Hematopoietic multipotent progenitor cell treated with erythropoietin and hydrocortisone succinate and interleukin-3 and kit ligand, for 8 days (in vitro differentiated cells): Measurements from ENCODE around the gene FAM89B.
"Not testable (repeated sequence)": the region's sequence is repeated elsewhere in the genome, so short reads cannot be mapped to it uniquely, and the experiment has no call there.

ENCODE experiments used
- DNase-seq: peaks from one replicate; pipeline ENCODE4 v3.0.0-alpha.2; 2015

The FAM89B gene

DNA sequence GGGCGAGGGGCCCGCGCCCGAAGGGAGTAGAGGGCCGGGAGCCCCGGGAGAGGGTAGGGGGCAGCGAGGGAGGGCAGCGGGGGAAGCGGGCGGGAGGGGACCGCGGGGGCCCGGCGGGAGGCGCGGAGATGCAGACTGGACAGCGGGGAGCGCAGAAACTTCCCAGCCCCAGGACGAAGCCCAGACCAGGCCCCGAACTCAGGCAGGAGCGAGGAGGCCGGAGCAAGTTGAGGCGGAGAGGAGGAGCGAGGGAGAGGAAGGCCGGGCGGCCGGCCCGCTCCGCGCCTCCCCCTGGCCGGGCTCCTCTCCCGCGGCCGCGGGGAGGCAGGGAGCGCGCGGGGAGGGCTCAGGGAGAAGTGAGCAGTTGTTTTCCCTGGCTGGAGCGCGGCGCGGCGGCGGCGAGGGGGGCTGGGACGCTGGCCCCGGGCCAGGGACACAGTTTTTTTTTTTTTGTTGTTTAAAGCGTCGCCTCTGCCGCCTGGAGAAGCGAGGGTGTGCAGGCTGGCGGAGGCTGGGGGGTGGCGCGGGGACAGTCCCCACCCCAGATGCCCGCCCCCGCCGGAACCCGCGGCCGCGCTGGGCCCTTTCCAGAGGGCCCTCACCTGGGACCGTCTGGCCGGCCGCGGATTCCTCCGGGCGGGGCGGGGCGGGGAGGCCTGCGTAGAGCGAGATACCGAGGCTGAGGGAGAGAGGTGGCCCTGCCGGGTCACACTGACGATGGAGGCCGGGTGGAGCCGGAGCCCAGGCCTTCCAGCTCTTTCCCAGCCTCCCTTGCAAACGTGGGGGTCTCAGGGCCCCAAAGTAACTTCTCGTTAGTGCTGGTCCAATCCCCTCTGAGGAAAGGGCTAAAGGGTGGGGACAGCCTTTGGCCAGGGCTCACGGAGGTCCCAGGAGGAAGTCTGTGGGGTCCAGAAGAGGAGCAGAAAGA is 14.1 kb upstream of the FAM89B start, which contains the start of gene LTBP3:
Gene LTBP3 (minus strand): TSS at position 358 of the 928 bp plus-strand sequence. CDS start 400 bp downstream, outside the sequence.
- DNase-seq, result peak; percentile 73

GRCh38 chr11:65558930-65559509 is 13.3 kb upstream of the FAM89B start:
- no peak for DNase-seq

DNA sequence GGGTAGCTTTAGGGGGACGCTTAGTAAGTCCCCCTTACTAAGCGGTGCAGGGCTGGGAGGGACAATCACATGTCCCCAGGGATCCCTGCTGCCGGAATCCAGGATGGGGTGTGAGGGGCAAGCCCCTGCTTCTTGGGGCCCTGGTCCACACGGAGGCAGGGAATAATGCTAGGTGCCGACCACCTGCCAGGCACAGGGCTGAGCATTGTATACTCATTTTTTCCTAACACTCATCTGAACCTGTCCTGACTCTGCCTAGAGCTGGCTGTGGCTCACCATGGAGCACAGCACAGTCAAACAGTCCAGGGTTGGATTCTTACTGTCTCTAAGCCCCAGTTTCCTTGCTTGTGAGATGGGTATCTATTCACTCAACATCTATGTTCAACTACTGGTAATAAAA is 12.8 kb upstream of the FAM89B start:
- no peak for DNase-seq

GRCh38 chr11:65559951-65560537 is 12.3 kb upstream of the FAM89B start:
- peak; percentile 74 for DNase-seq

DNA sequence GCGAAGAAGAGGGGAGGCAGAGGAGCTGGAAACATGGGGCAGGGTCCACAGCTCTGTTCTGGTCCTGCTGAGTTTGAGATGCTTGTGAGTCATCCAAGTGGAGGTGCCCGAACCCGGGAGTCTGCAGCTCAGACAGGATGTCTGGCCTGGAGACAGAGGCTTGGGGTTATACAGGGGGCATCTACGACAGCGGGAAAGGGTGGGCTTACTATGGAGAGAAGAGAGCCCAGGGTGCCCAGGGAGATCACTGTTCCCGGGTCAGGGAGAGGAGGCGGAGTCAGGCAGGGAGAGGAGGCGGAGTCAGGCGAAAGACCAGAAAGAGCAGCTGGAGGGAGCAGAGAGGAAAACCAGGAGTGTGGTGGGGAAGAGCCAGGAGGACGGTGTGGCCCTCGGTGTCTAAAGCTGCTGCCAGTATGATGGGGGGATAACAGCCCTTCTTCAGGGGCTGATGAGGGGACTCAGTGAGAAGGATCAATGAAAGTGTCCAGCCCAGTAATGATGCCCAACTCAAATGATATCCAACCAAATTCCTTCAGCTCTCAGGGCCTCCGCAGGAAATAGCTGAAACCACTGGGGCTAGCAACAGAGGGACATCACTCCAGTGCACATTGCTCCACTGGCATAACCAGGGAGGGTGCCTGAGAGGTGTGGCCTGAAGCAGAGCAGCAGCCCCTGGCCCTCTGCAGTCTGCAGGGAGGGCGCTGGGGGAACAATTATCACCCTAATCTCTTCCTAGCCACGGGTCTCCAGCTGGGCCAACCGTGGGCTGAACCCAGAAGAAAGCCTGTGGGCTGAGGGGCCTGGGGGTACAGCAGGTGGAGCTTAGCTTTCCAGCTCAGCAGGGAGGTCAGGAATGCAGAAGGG is 11.6 kb upstream of the FAM89B start:
- no peak for DNase-seq

GRCh38 chr11:65562020-65562419 is 10.3 kb upstream of the FAM89B start:
- no peak for DNase-seq

GRCh38 chr11:65562788-65563187 is 9.6 kb upstream of the FAM89B start:
- DNase-seq, result no peak

GRCh38 chr11:65563601-65564000 is 8.7 kb upstream of the FAM89B start:
- DNase-seq, result no peak

- not testable (repeated sequence) for DNase-seq
Observed at GRCh38 chr11:65564879-65565559, 7.3 kb upstream of the FAM89B start.

DNA sequence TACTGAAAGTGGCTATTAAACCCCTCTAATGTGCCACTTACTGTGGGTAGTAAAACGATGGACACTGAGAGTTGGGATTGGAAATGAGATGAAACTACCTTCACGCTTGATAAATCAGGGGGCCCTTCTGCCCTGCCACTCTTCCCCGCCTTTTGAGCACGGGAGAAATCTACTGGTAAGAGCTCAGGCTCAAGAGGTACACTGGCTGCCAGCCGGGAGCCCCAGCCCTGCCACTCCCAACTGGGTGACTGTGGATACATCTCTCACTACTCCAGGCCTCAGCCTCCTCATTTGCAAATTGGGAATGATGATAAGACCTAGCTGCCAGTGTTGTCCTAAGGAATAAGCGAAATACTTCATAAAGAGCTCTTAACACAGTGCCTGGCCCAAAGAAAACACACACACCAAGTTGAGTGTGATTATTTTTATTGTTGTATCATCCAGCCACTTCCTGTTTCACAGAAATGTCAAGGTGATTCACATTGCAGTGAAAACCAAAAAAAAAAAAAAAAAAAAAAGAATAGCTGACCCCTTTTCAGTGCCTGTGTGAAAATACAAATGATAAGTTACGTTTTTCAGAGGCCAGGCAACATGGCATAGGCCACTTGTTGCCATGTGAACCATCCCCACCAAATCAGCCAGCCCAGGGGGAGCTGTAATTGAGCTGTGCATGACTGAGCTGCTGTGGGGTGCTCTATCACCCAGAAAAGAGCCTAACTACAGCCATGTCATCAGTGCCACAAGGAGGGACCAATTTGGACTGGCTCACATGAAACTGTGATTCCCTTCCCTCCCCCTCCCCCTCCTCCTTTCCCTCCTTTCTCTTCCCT is 6.5 kb upstream of the FAM89B start:
- no peak for DNase-seq

GRCh38 chr11:65569164-65569972 is 3.0 kb upstream of the FAM89B start:
- no peak for DNase-seq

GRCh38 chr11:65569973-65570918 is 2.1 kb upstream of the FAM89B start, which contains the start of gene ZNRD2:
Gene ZNRD2, plus strand, starts transcription at chr11:65570477. Its CDS starts 15 bp downstream, at chr11:65570492.
- peak; percentile 97 for DNase-seq

- DNase-seq, result no peak
Observed at GRCh38 chr11:65571420-65571819, 918 bp upstream of the FAM89B start.

GRCh38 chr11:65571940-65572339 is 398 bp upstream of the FAM89B start:
- DNase-seq, result peak; percentile 70

DNA sequence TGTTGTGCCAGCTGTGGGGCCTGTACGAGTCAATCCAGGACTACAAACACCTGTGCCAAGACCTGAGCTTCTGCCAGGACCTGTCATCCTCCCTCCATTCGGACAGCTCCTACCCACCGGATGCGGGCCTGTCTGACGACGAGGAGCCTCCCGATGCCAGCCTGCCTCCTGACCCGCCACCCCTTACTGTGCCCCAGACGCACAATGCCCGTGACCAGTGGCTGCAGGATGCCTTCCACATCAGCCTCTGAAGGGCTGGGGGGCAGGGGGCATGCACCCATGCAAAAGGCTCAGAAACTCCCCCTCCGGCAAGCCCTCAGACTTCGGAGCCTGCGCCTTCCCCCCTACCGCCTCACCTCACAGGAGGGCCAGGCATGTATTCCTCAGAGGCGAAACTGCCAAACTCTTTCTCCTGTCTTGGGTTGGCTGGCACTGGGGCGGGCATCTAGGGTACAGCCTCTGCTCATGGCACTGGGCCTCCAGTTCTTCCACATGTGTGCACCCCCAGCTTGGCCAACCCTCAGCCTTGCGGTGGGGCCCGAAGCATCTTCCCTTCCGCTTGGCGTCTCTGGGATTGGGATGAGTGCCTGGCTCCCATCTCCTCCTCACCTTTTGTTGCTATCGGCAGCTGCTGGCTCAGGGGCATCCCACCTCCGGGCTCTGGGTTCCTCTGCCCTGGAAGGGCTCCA is 1.2 kb downstream of the FAM89B start:
- no peak for DNase-seq

DNA sequence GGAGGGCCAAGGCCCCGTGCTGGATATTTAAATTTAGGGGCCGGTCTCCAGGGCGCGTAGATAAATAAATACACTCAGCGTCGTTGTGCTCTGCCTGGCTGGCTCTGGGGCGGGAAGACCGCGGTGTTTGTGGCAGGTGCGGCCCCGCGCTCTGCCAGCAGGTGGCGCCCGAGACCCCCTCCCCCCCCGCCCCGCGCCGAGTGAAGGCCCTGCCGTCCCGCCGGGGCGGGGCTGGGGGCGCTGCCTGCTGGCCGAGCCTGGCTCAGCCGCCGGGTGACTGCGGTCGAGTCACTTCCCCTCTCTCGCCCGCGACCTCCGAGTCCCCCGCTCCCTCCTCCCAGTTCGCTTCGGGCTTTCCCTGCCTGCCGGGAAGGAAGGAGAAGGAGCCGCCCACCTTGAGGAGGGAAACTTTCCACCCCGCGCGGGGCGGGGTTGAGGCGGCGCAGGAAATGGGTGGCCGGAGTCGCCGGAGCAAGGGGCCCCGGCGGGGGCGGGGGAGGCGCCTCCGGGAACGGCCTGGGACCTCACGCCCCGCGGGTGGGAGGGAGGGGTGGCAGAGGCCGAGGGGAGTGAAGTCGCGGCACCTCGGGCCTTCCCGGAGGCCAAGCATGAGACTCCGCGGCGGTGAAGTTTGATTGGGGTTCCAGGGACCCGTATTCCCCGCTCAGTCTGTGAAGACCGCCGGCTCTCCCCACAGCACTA is 1.9 kb downstream of the FAM89B start:
- DNase-seq, result peak; percentile 89

DNA sequence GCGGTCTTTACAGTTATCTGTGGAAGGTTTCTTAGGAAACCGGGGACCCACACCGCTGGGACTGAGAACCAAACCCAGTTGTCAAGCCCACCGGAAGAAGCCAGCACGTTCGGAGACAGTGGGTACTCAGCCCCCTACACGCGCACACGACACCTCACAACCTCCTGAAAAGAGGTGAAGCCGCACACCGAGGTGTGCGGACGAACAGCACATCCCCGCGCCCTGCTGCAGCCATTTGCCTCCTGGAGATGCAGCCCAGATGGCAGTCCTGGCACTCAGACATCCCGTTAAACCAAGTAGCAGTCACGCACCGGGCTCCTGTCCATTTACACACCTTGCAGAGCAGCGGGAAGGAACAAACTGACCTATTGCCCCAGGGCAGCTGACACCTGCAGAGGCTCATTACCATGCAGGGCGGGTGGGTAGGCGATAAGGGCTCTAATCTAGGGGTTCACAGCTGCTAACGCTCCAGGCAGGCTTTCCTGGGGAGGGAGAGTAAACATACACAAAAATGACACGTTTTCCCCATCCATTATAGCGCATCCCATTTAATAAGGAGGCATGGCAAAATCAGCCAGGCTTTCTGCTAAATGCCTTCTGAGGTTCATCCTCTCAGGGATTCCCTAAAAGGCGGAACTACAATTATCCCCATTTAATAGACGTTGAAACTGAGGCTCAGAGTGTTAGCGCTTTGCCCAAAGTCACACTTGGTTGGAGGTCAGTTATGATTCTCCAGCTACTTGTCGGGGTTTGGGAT is 2.7 kb downstream of the FAM89B start:
- peak; percentile 89 for DNase-seq
